SK-N-SH (cell line): Measurements from ENCODE around the gene ENTR1. TPM values are rescaled to one million over a fixed set of nuclear protein-coding genes. Genes with fewer than 3 reads are reported as not detected.

ENCODE experiments used
- CTCF ChIA-PET: fragments of 300-600, 350-600 bp; formaldehyde crosslinking; extraction: SDS; loops from one replicate; lab custom pipeline; 2021; lab: Yijun Ruan, JAX
- POLR2A ChIA-PET: fragments of 350-600 bp; sonication (Branson Sonifier 250); formaldehyde crosslinking; extraction: SDS; loops from one replicate; lab custom pipeline; 2020; ENCODE audit warnings: antibody characterized with exemption, inconsistent platforms; lab: Yijun Ruan, JAX
- DNase-seq: peaks from one replicate; pipeline ENCODE4 v3.0.0; 2012
- H2AFZ ChIP-seq: fragments of 200-600 bp; sonication (generic); 2 replicates; pipeline ENCODE4 v1.8.1; 2016; ENCODE audit warnings: antibody characterized with exemption, mild to moderate bottlenecking, low read depth
- H3F3A ChIP-seq: fragments of 200-600 bp; sonication (generic); replicated peaks from 2 replicates; pipeline ENCODE3; 2016; ENCODE audit warnings: antibody characterized with exemption, mild to moderate bottlenecking; ENCODE audit not compliant: insufficient read depth
- H3K27ac ChIP-seq, 2 experiments: fragments of 200-500 bp in 1 of 2; fragments of 200-600 bp in 1 of 2; sonication (Bioruptor generic) in 1 of 2; sonication (generic), shearing (Covaris generic) in 1 of 2; 2 replicates each; pipeline versions ENCODE4 v1.5.1 to v1.6.1; 2014 to 2016; ENCODE audit warnings: low read depth in 2 of 2, inconsistent platforms in 1 of 2, low read length in 1 of 2, mild to moderate bottlenecking in 1 of 2, mixed read lengths in 1 of 2
- H3K27me3 ChIP-seq: fragments of 200-600 bp; sonication (generic), shearing (Covaris generic); 2 replicates; pipeline ENCODE4 v1.6.1; 2016; ENCODE audit warnings: mixed run types; ENCODE audit not compliant: insufficient read depth
- H3K36me3 ChIP-seq, 2 experiments: fragments of 200-500 bp in 1 of 2; fragments of 200-600 bp in 1 of 2; sonication (Bioruptor generic) in 1 of 2; sonication (generic) in 1 of 2; replicated peaks in 1 of 2; 2 replicates each; pipeline versions ENCODE3 to v1.5.1; 2014 to 2016; ENCODE audit warnings: low read length in 1 of 2, mild to moderate bottlenecking in 1 of 2; ENCODE audit not compliant: insufficient read depth in 2 of 2, control insufficient read depth in 1 of 2
- H3K4me1 ChIP-seq, 2 experiments: fragments of 200-500 bp in 1 of 2; fragments of 200-600 bp in 1 of 2; sonication (Bioruptor generic) in 1 of 2; sonication (generic), shearing (Covaris generic) in 1 of 2; 2 replicates each; pipeline versions ENCODE4 v1.5.1 to v1.6.1; 2014 to 2016; ENCODE audit warnings: low read depth in 1 of 2, low read length in 1 of 2, mixed run types in 1 of 2; ENCODE audit not compliant: insufficient read depth in 2 of 2, control insufficient read depth in 1 of 2
- H3K4me2 ChIP-seq: fragments of 200-600 bp; sonication (generic), shearing (Covaris generic); 2 replicates; pipeline ENCODE4 v1.6.1; 2017; ENCODE audit warnings: mixed run types
- H3K4me3 ChIP-seq, 2 experiments: fragments of 200-500 bp in 1 of 2; fragments of 200-600 bp in 1 of 2; sonication (Bioruptor generic) in 1 of 2; sonication (generic), shearing (Covaris generic) in 1 of 2; 2 replicates each; pipeline versions ENCODE4 v1.5.1 to v1.8.1; 2014 to 2016; ENCODE audit warnings: low read depth in 2 of 2, inconsistent platforms in 1 of 2, low read length in 1 of 2, mild to moderate bottlenecking in 1 of 2, mixed read lengths in 1 of 2, moderate library complexity in 1 of 2
- H3K79me2 ChIP-seq: fragments of 200-600 bp; sonication (generic); 2 replicates; pipeline ENCODE4 v1.8.1; 2017; ENCODE audit warnings: mild to moderate bottlenecking; ENCODE audit not compliant: insufficient read depth
- H3K9ac ChIP-seq: fragments of 200-600 bp; sonication (generic); 2 replicates; pipeline ENCODE4 v1.6.1; 2017; ENCODE audit warnings: mixed run types
- H3K9me2 ChIP-seq: fragments of 200-600 bp; sonication (generic); 2 replicates; pipeline ENCODE4 v1.6.1; 2017; ENCODE audit warnings: mixed run types
- H3K9me3 ChIP-seq: fragments of 200-600 bp; sonication (generic); 2 replicates; pipeline ENCODE4 v1.6.1; 2017; ENCODE audit warnings: mixed run types, mild to moderate bottlenecking, moderate library complexity
- H4K20me1 ChIP-seq: fragments of 200-600 bp; sonication (generic); 2 replicates; pipeline ENCODE4 v1.6.1; 2017; ENCODE audit warnings: mild to moderate bottlenecking, mixed run types; ENCODE audit not compliant: insufficient read depth
- CTCF ChIP-seq: fragments of 200-600 bp; sonication (generic); IDR thresholded peaks from 2 replicates; pipeline ENCODE4 v1.6.1; 2017; ENCODE audit warnings: antibody characterized with exemption, mild to moderate bottlenecking, moderate library complexity
- ELF1 ChIP-seq: IDR thresholded peaks from 2 replicates; pipeline ENCODE4 v1.4.0; 2012
- EP300 ChIP-seq, 2 experiments: IDR thresholded peaks; 2 replicates each; pipeline versions ENCODE4 v1.4.0 to v1.6.1; 2012; ENCODE audit warnings: borderline replicate concordance in 1 of 2, low read depth in 1 of 2, low read length in 1 of 2
- EZH2phosphoT487 ChIP-seq: fragments of 200-600 bp; sonication (generic); IDR thresholded peaks from 2 replicates; pipeline ENCODE4 v1.6.1; 2017; ENCODE audit warnings: low read depth, mixed run types, mild to moderate bottlenecking, antibody characterized with exemption, moderate library complexity, borderline replicate concordance
- GABPA ChIP-seq: IDR thresholded peaks from 2 replicates; pipeline ENCODE4 v1.4.0; 2012; ENCODE audit warnings: low read depth, mild to moderate bottlenecking
- JUND ChIP-seq: IDR thresholded peaks from 2 replicates; pipeline ENCODE4 v1.4.0; 2012
- MXI1 ChIP-seq: IDR thresholded peaks from 2 replicates; pipeline ENCODE4 v1.6.1; 2012; ENCODE audit warnings: mild to moderate bottlenecking, low read depth, low read length, improper control_type of control experiment
- NFIC ChIP-seq: IDR thresholded peaks from 2 replicates; pipeline ENCODE4 v1.4.0; 2012; ENCODE audit warnings: borderline replicate concordance
- NRF1 ChIP-seq: IDR thresholded peaks from 2 replicates; pipeline ENCODE4 v1.6.1; 2012; ENCODE audit warnings: low read depth, mild to moderate bottlenecking, low read length
- POLR2AphosphoS5 ChIP-seq: IDR thresholded peaks from 2 replicates; pipeline ENCODE4 v1.6.1; 2012; ENCODE audit warnings: low read depth, low read length
- RCOR1 ChIP-seq: fragments of 150-350 bp; IDR thresholded peaks from 2 replicates; pipeline ENCODE4 v1.6.1; 2017; ENCODE audit warnings: antibody characterized with exemption, low read length
- REST ChIP-seq: IDR thresholded peaks from 2 replicates; pipeline ENCODE4 v1.6.1; 2012; ENCODE audit warnings: mild to moderate bottlenecking, low read depth, low read length, moderate library complexity
- SIN3A ChIP-seq: IDR thresholded peaks from 2 replicates; pipeline ENCODE4 v1.6.1; 2012; ENCODE audit warnings: low read depth, mild to moderate bottlenecking, low read length, moderate library complexity, borderline replicate concordance
- SMC3 ChIP-seq: IDR thresholded peaks from 2 replicates; pipeline ENCODE4 v1.6.1; 2012; ENCODE audit warnings: low read depth, low read length, improper control_type of control experiment
- TAF1 ChIP-seq: IDR thresholded peaks from 2 replicates; pipeline ENCODE4 v1.6.1; 2012; ENCODE audit warnings: low read depth, mild to moderate bottlenecking, low read length, moderate library complexity, borderline replicate concordance
- TEAD4 ChIP-seq: IDR thresholded peaks from 2 replicates; pipeline ENCODE4 v1.4.0; 2012; ENCODE audit warnings: mild to moderate bottlenecking, borderline replicate concordance; ENCODE audit not compliant: insufficient read depth
- YY1 ChIP-seq: IDR thresholded peaks from 2 replicates; pipeline ENCODE4 v1.4.0; 2012; ENCODE audit warnings: low read depth, mild to moderate bottlenecking
- ZBTB33 ChIP-seq: IDR thresholded peaks from 2 replicates; pipeline ENCODE4 v1.4.0; 2012; ENCODE audit warnings: low read depth, borderline replicate concordance
- WGBS: methylation state at CpG from one replicate; pipeline ENCODE4 v1.1.6; 2017; ENCODE audit warnings: low lambda C conversion rate; 5-methylcytosine and 5-hydroxymethylcytosine counted together
- polyA plus RNA-seq, 3 experiments: library from polyadenylated mRNA; depleted of rRNA; stranded (reverse); fragments of >200 nt; gene quantifications; 2 replicates each; pipeline ENCODE4 v1.2.3, GENCODE V29; 2012
- TF ChIP-seq, protein P1 (sequence below): IDR thresholded peaks from 2 replicates; pipeline ENCODE4 v1.4.0; 2012; ENCODE audit warnings: low read depth
- TF ChIP-seq, protein P2 (sequence below): IDR thresholded peaks from 2 replicates; pipeline ENCODE4; 2012

The ENTR1 gene
- polyA plus RNA-seq, 1 of the 3 experiments (the other 2 are of a cell fraction), result 71.3 TPM

GRCh38 chr9:136375096-136375495 is 35.3 kb downstream of the ENTR1 start:
- no peak overlapping the region for H3K4me3 ChIP-seq
- CTCF ChIA-PET, result interaction anchor here (1.2 to 5.5 kb wide), 6 partner anchors 9 to 62 kb away, joined by 3 to 65 read pairs (median 14); partner anchors contain the start of genes DNLZ and SNAPC4

More at GRCh38 chr9:136375096-136375495, 35.3 kb downstream of the ENTR1 start:
- peak; percentile 59 for DNase-seq
- TF ChIP-seq RCOR1 (no peak), SMC3 (no peak), POLR2AphosphoS5 (no peak), ZBTB33 (no peak), GABPA (no peak), YY1 (no peak), TAF1 (no peak), EP300 (IDR thresholded peaks at IDR 0.05; ENCODE audit: borderline replicate concordance in 1 of 2, low read depth in 1 of 2, low read length in 1 of 2) (no peak), REST (no peak), ELF1 (no peak), NRF1 (no peak), TEAD4 (no peak), CTCF (no peak), JUND (no peak), NFIC (no peak), EZH2phosphoT487 (no peak), SIN3A (no peak), MXI1 (no peak)
- TF ChIP-seq, protein P1, sequence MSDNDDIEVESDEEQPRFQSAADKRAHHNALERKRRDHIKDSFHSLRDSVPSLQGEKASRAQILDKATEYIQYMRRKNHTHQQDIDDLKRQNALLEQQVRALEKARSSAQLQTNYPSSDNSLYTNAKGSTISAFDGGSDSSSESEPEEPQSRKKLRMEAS, result no peak
- TF ChIP-seq, protein P2, sequence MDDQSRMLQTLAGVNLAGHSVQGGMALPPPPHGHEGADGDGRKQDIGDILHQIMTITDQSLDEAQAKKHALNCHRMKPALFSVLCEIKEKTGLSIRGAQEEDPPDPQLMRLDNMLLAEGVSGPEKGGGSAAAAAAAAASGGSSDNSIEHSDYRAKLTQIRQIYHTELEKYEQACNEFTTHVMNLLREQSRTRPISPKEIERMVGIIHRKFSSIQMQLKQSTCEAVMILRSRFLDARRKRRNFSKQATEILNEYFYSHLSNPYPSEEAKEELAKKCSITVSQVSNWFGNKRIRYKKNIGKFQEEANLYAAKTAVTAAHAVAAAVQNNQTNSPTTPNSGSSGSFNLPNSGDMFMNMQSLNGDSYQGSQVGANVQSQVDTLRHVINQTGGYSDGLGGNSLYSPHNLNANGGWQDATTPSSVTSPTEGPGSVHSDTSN, result no peak
- H3K79me2 ChIP-seq, result no peaks in the 10 kb centered on the region
- H4K20me1 ChIP-seq, result no peaks in the 10 kb centered on the region
- peak overlapping the region in 1 of 2 experiments; percentile 90; a peak in 2 of 4 replicates for H3K27ac ChIP-seq
- H3K9me2 ChIP-seq, result no peaks in the 10 kb centered on the region
- H3K9me3 ChIP-seq, result no peaks in the 10 kb centered on the region
- H3K9ac ChIP-seq, result no peak overlapping the region
- H3F3A ChIP-seq, result no peaks in the 10 kb centered on the region
- H2AFZ ChIP-seq, result no peak overlapping the region
- peaks cover 0 to 39% of the 10 kb centered on the region in 2 experiments for H3K36me3 ChIP-seq
- H3K4me2 ChIP-seq, result no peak overlapping the region
- WGBS, result 87% methylated on average over 8 of the region's 12 CpGs
- H3K27me3 ChIP-seq, result no peaks in the 10 kb centered on the region
- POLR2A ChIA-PET, result interaction anchor here (1.7 to 3.5 kb wide), 2 partner anchors 23 to 49 kb away, joined by 5 to 21 read pairs; no protein-coding TSS in a partner anchor
- H3K4me1 ChIP-seq, result peaks cover 0 to 43% of the 10 kb centered on the region in 2 experiments; a peak in 1 of 4 replicates
